ENCODE data around the gene CTIF.

DNA sequence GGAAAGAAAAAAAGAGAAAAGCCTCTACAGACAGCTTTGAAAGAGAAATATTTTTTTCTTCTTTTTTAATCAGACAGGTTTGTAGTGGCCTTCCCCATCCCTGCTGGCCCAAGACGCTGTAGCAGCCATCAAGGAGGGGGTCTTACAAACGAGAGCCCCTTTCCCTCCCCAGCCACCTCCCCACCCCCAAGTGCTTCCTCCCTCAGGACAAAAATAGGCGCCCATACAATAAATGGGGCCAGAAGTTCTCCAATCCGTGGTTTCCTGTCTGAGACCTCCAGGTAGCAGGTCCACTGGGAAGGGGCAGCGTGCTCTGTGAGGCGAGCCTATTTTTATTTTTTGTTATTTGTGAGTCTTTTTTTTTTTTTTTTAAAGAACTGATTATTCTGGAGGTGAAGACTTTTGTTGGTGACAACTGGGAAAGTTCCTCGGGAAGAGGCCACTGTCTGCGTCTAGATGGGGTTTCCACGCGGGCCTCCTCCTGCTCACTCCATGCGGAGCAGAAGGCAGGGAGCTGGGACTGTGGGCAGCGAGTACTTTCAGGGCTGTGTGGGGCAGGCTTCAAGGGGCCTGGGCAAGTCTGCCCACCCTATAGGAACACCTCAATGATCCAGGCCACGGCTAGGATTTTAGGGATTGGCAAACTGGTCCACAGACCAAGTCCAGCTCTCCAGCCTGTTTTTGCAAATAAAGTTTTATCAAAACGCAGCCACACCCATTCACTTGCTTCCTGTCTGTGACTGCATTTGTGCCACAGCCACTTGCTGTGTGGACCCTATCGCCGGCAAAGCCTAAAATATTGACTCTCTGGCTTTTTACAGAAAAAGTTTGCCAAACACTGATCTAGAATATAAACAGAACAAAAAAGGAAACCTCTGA is 139.6 kb downstream of the CTIF start:
- TF ChIP-seq, protein P1, sequence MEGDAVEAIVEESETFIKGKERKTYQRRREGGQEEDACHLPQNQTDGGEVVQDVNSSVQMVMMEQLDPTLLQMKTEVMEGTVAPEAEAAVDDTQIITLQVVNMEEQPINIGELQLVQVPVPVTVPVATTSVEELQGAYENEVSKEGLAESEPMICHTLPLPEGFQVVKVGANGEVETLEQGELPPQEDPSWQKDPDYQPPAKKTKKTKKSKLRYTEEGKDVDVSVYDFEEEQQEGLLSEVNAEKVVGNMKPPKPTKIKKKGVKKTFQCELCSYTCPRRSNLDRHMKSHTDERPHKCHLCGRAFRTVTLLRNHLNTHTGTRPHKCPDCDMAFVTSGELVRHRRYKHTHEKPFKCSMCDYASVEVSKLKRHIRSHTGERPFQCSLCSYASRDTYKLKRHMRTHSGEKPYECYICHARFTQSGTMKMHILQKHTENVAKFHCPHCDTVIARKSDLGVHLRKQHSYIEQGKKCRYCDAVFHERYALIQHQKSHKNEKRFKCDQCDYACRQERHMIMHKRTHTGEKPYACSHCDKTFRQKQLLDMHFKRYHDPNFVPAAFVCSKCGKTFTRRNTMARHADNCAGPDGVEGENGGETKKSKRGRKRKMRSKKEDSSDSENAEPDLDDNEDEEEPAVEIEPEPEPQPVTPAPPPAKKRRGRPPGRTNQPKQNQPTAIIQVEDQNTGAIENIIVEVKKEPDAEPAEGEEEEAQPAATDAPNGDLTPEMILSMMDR (IDR thresholded peaks at IDR 0.05) = no peak
- TF ChIP-seq POLR2A (IDR thresholded peaks at IDR 0.05) = no peak
